C4-2B (cell line): ENCODE data around the gene PORCN.
A peak's percentile ranks its signal among the peaks of the same experiment; 100 is the strongest.

Source experiments
- ZFX ChIP-seq: fragments of 450-650 bp; IDR thresholded peaks from 2 replicates; pipeline ENCODE4 v1.6.1; 2017
- TF ChIP-seq, protein P1 (sequence below): fragments of 450-650 bp; conservative IDR thresholded peaks from 2 replicates; pipeline ENCODE4 v1.5.1; 2017; ENCODE audit warnings: mild to moderate bottlenecking

DNA sequence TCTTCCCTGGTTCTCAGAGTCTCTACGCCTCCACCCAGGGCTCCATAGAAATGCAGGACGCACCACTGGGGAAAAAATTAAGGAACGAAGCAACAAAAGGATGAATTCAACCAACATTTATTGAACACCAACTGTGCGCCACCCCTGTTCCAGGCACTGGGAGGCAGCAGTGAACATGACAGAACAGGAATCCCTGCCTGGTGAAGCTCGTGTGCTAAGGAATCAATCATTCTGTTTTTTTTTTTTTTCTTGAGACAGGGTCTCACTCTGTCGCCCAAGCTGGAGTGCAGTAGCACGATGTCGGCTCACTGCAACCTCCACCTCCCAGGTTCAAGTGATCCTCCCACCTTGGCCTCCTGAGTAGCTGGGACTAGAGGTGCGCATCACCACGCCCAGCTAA, 34.7 kb upstream of the PORCN start:
- TF ChIP-seq, protein P1, sequence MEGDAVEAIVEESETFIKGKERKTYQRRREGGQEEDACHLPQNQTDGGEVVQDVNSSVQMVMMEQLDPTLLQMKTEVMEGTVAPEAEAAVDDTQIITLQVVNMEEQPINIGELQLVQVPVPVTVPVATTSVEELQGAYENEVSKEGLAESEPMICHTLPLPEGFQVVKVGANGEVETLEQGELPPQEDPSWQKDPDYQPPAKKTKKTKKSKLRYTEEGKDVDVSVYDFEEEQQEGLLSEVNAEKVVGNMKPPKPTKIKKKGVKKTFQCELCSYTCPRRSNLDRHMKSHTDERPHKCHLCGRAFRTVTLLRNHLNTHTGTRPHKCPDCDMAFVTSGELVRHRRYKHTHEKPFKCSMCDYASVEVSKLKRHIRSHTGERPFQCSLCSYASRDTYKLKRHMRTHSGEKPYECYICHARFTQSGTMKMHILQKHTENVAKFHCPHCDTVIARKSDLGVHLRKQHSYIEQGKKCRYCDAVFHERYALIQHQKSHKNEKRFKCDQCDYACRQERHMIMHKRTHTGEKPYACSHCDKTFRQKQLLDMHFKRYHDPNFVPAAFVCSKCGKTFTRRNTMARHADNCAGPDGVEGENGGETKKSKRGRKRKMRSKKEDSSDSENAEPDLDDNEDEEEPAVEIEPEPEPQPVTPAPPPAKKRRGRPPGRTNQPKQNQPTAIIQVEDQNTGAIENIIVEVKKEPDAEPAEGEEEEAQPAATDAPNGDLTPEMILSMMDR: peak; percentile 34
- TF ChIP-seq ZFX: no peak
